Uterus (tissue), 4 donors: Measurements from ENCODE around the gene ERG. TPM values are rescaled to one million over a fixed set of nuclear protein-coding genes. Genes with fewer than 3 reads are reported as not detected.

ENCODE experiments used
- DNase-seq, 2 donors: peaks; one replicate each; pipeline ENCODE4 v3.0.0-alpha.2; 2019 to 2020
- H3K27ac ChIP-seq, 2 donors: fragments of 200-600 bp; sonication (generic); 1 replicate in 1 of 2; 2 replicates in 1 of 2; pipeline ENCODE4 v1.5.1; 2016 to 2018
- H3K27me3 ChIP-seq, 2 donors: fragments of 200-600 bp; sonication (generic); one replicate each; pipeline ENCODE4 v1.5.1; 2018 to 2019; ENCODE audit warnings: control low read depth in 1 of 2
- H3K36me3 ChIP-seq, 2 donors: fragments of 200-600 bp; sonication (generic); one replicate each; pipeline ENCODE4 v1.5.1; 2019; ENCODE audit warnings: control low read depth in 1 of 2
- H3K4me1 ChIP-seq, 2 donors: fragments of 200-600 bp; sonication (generic); one replicate each; pipeline ENCODE4 v1.5.1; 2018 to 2019; ENCODE audit warnings: control low read depth in 1 of 2
- H3K4me3 ChIP-seq, 2 donors: fragments of 200-600 bp; sonication (generic); 1 replicate in 1 of 2; 2 replicates in 1 of 2; pipeline ENCODE4 v1.5.1; 2018 to 2019; ENCODE audit warnings: mild to moderate bottlenecking in 1 of 2
- H3K9me3 ChIP-seq, 2 donors: fragments of 200-600 bp; sonication (generic); one replicate each; pipeline ENCODE4 v1.5.1; 2019; ENCODE audit warnings: control low read depth in 1 of 2
- CTCF ChIP-seq, 4 experiments: fragments of 200-600 bp in 2 of 4; fragments of 450-650 bp in 2 of 4; sonication (generic) in 2 of 4; IDR thresholded peaks; one replicate each; pipeline ENCODE4 v1.5.1; 2016 to 2019; ENCODE audit warnings: antibody characterized with exemption in 4 of 4, mild to moderate bottlenecking in 2 of 4, moderate library complexity in 1 of 4
- POLR2A ChIP-seq, 2 donors: fragments of 450-650 bp; IDR thresholded peaks; one replicate each; pipeline ENCODE4 v1.6.1; 2016; ENCODE audit warnings: antibody characterized with exemption in 2 of 2, mild to moderate bottlenecking in 1 of 2, moderate library complexity in 1 of 2
- intact Hi-C: fragments of 100-400 bp; cut with DNase I; formaldehyde crosslinking; loops from one replicate; pipeline ENCODE4 v1.15.1; 2023; ENCODE audit warnings: low total_unique reads
- total RNA-seq, 4 donors: library from RNA; depleted of rRNA in 3 of 4; stranded (reverse); fragments of >200 nt in 3 of 4; gene quantifications; one replicate each; pipeline versions ENCODE4 v1.1.0 to v1.2.4, GENCODE V29; 2014 to 2023
- donor health status: DM: yes; HTN: yes; CAD: no.

The ERG gene
- total RNA-seq, 4 donors from 2014 or later = 10.4 to 78.6 (median 31.1) TPM

- H3K27me3 ChIP-seq = no peaks in the 10 kb centered on the region
- H3K4me1 ChIP-seq = no peaks in the 10 kb centered on the region
- no peak for TF ChIP-seq CTCF (IDR thresholded peaks at IDR 0.05)
- TF ChIP-seq POLR2A (IDR thresholded peaks at IDR 0.05) = no peak
- H3K9me3 ChIP-seq = no peaks in the 10 kb centered on the region
- H3K36me3 ChIP-seq = no peaks in the 10 kb centered on the region
- no peak overlapping the region for H3K4me3 ChIP-seq
- no peak overlapping the region for H3K27ac ChIP-seq
- no peak for DNase-seq
- intact Hi-C loops = no loop called here
Observed at GRCh38 chr21:38448671-38449385, 49.4 kb downstream of the ERG start.

- TF ChIP-seq CTCF (IDR thresholded peaks at IDR 0.05) = no peak
- no peak for TF ChIP-seq POLR2A (IDR thresholded peaks at IDR 0.05)
- H3K27ac ChIP-seq = no peak overlapping the region
- no peaks in the 10 kb centered on the region for H3K36me3 ChIP-seq
- H3K4me3 ChIP-seq = no peak overlapping the region
- intact Hi-C loops = no loop called here
- no peak for DNase-seq
- no peaks in the 10 kb centered on the region for H3K4me1 ChIP-seq
- no peaks in the 10 kb centered on the region for H3K9me3 ChIP-seq
- no peaks in the 10 kb centered on the region for H3K27me3 ChIP-seq
Observed at GRCh38 chr21:38447611-38448010, 50.7 kb downstream of the ERG start.

GRCh38 chr21:38444691-38445090 lies 53.6 kb downstream of the ERG start:
- intact Hi-C loops = no loop called here
- no peak overlapping the region for H3K27ac ChIP-seq

GRCh38 chr21:38443110-38443509 lies 55.2 kb downstream of the ERG start:
- Histone ChIP-seq H3K4me1 (no peaks in the 10 kb centered on the region), H3K4me3 (no peak overlapping the region), H3K27ac (no peak overlapping the region), H3K9me3 (no peaks in the 10 kb centered on the region), H3K27me3 (no peaks in the 10 kb centered on the region), H3K36me3 (no peaks in the 10 kb centered on the region)
- DNase-seq = no peak
- intact Hi-C loops = no loop called here
- TF ChIP-seq CTCF (IDR thresholded peaks at IDR 0.05) (no peak), POLR2A (IDR thresholded peaks at IDR 0.05) (no peak)

More at GRCh38 chr21:38444691-38445090, 53.6 kb downstream of the ERG start:
- no peaks in the 10 kb centered on the region for H3K36me3 ChIP-seq
- no peaks in the 10 kb centered on the region for H3K9me3 ChIP-seq
- DNase-seq = no peak
- no peaks in the 10 kb centered on the region for H3K27me3 ChIP-seq
- TF ChIP-seq CTCF (IDR thresholded peaks at IDR 0.05) (no peak), POLR2A (IDR thresholded peaks at IDR 0.05) (no peak)
- H3K4me3 ChIP-seq = no peak overlapping the region
- H3K4me1 ChIP-seq = no peaks in the 10 kb centered on the region

GRCh38 chr21:38441153-38441552 lies 57.1 kb downstream of the ERG start:
- Histone ChIP-seq H3K27me3 (no peaks in the 10 kb centered on the region), H3K36me3 (no peaks in the 10 kb centered on the region), H3K27ac (no peak overlapping the region), H3K4me3 (no peak overlapping the region), H3K4me1 (no peaks in the 10 kb centered on the region), H3K9me3 (no peaks in the 10 kb centered on the region)
- intact Hi-C loops = no loop called here
- no peak for TF ChIP-seq POLR2A (IDR thresholded peaks at IDR 0.05)
- TF ChIP-seq CTCF (IDR thresholded peaks at IDR 0.05) = no peak
- DNase-seq = no peak
